NCI-H446 (cell line): ENCODE results near the gene GRID1.
"Not testable (repeated sequence)": the region's sequence is repeated elsewhere in the genome, so short reads cannot be mapped to it uniquely, and the experiment has no call there.

Source experiments
- DNase-seq, 2 experiments: peaks; one replicate each; lab custom pipeline; 2025; lab: John Stamatoyannopoulos, UW

Gene GRID1

DNA sequence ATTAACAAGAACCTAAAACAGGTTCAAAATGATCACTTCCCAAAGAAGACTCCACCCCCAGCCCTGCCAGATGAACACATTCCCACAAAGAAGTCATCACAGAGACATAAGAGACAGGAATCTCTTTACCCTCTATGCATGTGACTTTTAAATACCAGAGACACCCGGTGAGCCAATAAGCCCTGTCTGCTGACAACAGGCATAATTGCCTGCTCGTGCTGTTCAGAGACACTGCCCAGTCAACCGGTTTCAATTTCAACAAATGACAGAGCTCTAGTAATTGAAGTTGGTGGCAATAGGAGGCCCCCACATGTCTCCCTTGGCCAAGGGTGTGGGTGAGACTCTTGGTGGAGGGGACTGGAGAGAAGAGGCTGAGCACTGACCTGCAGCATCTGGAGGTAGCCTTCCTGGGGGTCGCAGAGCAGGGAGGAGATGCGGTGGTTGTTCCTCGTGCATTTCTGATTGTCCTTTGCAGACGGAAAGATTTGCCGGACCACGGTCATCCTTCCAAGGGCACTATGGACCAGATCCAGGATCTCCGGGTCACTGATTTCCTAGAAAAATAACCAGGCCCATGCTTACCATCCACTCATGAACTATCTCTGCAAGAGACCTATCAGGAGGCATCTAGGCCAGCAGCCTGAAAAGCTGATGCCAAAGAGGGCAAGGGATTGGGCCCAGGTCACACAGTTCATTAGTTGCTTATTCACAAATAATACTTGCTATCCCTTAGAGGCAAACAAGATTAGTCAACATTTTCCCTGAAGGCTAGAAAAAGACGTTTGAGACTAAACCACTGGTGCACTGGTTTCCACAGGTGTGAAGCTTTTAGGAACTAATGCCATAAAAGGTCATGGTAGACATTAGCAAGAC lies 497.7 kb downstream of the GRID1 start:
- DNase-seq: no peak

DNA sequence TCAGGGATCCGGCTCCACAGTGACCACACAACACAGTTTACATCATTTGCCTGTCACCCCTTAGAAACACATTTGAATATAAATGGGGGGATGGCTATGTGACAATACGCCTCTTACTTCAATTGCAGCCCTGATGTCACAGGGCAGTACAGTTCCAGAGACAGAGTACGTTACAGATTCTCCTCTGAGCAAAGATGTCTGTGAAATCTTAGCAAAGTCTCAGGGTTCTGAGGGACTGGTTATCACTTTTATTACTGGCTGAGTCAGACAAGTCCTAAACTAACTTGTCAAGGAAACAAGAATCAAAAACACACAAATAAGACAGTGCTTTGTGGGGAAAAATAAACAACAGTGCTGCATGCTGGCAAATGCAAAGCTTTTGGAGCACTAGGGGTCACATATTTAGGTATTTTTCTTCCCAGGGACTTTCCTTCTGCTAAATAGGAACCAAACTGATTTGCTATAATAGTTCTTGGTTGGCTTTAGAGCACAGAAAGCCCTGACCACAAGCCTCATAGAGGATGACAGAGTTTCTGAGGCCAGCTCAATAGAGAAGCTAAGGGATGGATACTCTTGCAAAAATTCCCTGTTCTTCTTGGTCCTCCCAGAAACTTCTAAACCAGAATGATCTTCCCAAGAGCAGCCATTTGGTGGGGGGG lies 501.6 kb downstream of the GRID1 start:
- DNase-seq: no peak

DNA sequence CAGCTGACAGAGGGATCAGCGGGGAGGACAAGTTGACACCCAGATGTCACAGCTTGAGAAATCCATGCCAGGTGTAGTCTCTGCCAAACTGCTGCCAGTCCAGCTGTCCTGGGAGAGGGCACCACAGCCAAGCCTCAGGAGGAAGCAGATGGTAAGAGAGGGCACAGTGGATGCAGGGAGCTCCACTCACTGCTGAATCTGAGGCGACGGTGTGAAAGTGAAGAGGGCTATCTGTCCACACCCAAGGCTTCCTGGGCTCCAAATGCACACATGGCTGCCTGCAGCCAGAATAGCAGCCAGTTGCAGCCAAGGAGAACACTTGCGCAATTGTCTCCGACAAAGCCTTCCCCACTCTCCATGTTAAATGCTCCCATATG lies 502.4 kb downstream of the GRID1 start:
- peak in 1 of 2 experiments; percentile 60 for DNase-seq

DNA sequence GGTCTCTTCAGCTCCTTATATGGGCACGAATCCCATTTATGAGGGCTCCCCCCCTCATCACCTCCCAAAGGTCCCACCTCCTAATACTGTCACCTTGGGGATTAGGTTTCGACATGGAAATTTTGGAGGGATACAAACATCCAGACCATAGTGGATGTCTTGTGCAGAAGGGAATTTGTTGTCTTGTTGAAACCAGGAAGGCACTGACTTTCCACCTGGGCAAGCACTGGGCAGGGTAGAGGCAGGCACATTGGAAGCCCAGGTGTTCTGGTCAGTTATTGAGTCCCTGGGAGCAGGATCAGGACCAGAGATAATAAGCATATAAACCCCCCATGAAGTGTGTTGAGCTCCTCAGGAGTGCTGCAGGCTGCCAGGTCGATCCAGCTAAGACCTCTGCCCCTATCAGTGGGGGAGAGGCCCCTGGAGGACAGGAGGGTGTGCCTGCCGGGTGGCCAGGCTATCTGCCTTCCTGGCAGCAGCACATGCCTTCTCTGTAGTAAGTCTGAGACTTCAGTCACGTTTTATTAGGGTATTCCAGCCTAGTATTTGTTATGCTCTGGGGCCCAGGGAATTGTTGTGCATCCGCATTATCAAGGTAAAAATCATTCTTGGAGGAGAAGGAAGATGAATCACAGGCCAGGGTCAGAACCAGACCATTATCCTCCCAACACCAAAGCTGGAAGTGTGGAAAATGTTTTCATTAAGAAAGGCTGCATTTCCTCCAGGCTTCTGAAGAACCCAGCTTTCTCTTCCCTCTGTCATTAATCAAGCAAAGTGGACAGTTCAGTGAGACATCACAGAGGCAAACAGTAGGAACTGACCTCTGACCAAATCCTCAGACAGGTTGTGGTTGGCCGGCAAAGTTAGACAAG lies 503.1 kb downstream of the GRID1 start:
- no peak for DNase-seq

DNA sequence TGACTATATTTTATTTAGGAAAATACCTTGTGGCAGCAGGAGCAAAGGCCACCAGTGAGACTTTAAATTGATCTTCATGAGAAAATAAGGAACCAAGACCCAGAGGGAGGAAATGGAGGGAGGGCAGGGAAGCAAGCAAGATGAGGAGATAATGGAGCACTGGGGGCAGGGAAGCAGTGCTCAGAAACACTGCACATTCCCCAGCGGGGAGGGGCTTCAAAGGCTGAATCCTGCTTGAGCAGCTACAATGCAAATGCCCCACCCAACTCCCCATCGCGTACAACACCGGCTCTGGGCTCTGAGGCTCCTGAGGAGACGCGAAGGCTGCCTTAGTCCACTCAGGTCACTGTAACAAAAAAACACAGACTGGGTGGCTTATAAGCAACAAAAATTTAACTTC lies 503.8 kb downstream of the GRID1 start:
- no peak for DNase-seq

DNA sequence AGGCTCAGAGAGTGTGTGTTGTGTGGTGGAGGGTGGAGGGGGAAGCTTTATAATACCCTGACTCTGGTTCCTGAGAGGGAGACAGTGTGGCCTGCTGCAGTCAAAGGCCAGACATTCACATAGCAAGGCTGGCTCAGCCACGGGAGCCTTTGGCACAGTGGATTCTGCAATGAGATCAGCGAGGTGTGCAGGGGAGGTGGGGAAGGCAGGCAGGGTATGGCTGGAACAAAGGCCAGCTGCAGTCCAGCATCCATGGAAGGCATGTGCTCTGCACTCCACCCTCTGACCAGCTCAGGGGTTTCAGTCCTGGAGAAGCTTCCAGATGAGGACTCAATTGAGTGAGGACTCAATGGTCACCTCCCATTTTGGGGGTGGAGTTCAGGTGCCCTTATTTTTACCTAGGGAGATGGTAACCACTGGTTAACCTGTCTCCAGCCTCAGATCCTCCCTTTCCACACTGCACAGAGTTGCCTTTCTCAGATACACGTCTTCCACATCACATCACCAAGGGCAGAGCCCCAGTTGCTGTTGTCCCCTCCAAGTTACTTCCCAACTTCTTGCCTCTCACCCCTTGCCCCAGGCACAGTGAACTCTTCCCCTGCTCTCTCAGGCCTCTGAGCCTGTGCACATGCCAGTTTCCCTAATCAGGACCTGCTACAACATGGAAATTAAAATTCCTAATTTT lies 504.9 kb downstream of the GRID1 start:
- DNase-seq: no peak

DNA sequence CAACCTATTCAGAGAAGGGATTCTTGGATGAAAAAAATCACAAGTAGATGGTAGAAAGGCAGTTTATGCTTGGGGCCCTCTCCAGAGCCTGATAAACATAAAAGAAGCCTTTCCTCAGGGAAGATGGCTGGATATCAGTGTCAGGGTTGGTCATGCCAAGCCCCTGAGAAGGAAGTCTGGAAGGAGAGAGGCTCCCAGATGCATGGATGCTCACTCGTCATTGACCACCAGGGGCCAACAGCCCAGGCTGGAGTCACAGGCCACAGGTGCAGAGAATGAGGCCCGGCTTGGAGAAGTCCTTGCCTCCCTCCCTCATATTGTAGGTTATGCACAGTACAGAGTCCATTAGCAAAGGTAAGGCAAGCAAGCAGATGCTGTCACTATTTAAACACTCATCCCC lies 506.7 kb downstream of the GRID1 start:
- DNase-seq: no peak

DNA sequence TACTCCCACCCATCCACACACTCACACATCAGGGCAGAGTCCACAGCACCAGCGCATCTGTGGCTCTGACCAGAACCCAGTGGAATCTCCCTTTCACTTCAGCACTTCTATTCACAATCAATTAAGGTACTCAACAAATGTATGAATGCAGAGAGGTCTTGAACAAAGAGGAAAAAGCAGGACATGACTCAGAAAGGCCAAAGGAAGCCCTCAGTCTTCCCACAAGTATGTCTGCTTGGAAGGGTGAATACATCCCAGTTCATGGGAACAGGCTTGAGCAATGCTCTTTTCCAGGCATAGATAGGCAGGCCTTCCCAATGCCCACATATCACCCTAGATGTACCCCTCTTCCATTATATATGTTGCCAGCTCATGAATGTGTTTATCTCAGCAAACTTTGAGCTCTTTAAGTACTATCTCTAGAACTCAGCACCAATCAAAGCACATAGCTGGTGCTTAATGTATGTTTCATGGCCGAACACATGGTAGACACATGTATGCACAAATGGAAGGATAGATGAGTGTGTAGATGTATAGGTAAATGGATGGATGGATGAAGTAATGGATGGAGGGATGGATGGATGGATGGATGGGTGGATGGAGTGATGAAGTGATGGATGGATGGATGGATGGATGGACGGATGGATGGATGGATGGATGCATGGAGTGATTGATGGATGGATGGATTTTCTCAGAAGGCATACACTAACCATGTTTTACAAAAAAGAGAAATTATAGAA lies 507.6 kb downstream of the GRID1 start:
- no peak for DNase-seq

DNA sequence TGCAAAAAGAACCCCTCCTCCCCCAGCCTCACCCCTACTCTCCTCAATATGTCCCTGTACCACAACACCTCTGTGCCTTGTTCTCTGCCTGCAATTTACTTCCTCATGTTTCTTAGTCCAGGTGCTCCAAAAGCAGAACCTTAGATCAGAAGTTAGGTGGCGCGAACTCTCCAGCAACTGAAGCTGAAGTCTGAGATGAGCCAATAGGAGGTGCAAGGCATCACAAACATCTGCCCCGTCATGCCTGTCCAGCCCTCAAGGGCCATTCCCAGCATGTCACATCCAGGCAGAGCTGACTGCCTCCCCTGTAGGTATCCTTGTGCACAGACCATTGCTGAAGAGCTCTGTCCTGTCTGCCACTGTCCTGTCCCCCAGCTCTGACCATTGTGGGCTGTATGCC lies 508.8 kb downstream of the GRID1 start:
- DNase-seq: no peak

DNA sequence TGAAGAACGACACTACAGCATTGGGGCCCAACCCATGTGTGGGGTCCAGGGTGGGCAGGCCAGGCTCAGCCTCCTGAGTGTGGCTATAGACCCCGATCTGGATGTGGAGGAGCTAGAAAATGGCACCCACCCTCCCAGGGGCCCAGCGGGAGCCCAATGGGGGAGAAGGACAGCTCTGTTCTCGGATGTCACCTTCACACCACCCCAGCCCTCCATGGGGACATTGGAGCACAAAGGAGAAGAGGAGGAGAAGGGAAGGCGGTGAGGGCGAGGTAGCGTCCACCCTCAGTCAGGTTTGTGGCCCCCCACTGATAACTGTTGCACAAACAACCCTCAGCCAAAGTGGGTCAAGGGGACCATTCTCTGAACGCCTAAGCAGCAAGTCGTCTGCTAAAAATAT lies 509.3 kb downstream of the GRID1 start:
- DNase-seq: no peak

DNA sequence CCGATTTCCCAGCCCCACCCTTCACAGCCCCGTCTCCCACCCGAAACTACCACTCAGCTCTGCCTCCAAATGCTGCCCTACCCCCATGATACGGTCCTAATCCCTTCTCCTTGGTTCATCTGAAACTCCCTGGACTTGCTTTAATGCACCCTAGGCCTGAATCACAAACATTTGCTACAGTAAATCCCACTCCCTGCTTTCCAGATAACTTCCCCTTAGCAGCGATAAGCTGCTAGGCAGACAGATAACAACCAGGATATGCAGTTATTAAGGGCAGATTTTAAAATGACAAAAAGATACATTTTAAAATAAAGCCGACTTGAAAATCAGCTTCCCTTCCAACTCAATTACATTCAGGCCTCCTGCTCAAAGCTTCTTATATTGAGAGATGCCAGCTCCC lies 514.7 kb downstream of the GRID1 start:
- no peak for DNase-seq

DNA sequence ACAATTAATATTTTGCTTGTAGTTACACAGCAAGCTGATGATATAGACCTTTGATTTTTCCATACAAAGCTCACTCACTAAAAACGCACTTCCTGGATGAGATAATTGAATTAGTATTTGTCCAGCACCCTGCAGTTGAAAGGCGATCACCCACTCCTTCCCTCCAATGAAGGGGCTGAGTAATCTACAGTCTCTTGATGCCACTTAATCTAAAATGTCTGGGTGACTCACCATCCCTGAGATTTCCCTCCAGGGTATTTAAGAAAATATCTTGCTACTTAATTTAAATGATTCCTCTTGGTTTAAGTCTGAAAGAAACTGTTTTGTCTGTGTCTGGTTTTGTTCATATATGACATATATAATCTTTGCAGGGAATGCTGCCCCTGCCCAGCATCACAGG lies 515.3 kb downstream of the GRID1 start:
- no peak for DNase-seq

DNA sequence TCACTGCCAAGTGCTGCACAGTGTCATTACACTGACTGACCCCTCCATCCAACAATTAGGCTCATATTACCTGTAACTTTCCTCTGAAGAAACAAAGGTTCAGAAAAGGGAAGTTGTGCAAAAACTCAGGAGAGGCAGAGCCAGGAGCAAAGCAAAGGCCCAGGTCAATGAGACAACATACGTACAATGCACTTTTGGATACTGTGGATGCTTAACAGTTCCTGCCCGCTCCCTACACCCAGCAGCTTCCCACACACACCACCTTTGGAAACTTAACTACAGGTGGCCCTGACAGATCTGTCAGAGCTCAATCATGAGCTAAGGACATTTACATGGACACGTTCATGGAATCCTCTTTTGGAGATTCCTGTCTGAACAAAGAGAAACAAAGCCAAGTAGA lies 515.9 kb downstream of the GRID1 start:
- no peak for DNase-seq

DNA sequence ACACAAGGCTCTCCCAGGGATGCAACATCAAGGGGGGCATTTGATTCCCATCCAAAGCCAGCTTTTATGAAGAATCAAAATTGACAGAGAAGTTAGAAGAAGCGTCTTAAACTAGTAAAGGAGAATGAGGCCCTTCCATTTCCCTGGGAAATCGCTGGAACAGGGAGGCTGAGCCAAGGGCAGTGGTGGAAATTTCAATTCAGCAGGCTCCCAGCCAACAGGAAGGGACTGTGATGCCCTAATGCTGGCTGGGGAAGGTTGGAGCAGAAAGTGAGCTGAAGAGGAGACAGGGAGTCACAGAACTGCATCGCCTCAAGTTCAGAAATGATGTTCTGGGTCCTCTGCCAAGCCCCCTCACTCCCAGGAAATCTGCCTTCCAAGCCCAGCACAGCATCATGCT lies 517.3 kb downstream of the GRID1 start:
- no peak for DNase-seq

DNA sequence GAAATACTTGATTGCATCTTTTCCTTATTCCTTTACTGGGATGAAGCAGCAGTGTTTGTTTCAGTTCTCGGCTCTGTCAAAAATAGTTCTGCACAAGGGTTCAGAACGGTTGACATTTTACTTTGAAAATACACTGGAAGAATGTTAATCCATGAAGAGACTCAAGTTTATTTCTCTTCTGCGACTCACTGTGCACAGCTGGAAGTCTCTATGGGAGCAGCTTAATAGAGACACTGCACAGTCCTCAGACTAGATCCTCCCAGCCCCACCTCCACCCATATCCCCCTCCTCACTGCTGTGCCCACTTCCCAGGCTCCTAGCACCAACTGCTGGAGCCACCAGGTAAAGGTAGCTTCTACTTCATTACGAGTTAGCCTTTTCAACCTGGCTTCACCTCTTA lies 517.8 kb downstream of the GRID1 start:
- DNase-seq: no peak

DNA sequence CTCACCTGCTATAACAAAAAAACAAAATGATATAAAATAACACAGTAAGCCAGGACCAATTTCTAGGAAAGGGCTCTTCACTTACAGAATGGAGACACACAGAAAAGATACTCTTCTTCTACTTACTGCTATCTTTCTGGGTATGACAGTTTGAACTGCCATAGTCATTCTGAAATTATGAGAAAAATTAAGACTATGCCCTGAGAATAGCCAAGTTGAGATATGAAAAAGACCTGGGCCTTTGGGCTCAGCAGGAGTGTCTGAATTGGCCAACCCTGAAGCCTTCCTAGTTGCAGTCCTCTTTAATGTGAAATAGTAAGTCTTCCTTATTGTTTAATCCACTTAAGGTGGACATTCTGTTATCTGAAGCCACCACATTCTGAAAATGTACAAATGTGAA lies 519.5 kb downstream of the GRID1 start:
- no peak for DNase-seq

DNA sequence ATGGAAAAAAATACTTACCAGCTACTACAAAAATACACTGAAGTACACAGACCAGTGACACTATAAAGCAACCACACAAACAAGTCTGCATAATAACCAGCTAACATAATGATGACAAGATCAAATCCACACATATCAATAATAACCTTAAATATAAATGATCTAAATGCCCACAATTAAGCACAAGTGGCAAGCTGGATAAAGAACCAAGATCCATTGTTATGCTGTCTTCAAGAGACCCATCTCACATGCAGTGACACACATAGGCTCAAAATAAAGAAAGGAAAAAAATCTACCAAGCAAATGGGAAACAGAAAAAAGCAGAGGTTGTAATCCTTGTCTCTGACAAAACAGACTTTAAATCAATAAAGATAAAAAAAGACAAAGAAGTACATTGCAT lies 527.9 kb downstream of the GRID1 start:
- not testable (repeated sequence) for DNase-seq

DNA sequence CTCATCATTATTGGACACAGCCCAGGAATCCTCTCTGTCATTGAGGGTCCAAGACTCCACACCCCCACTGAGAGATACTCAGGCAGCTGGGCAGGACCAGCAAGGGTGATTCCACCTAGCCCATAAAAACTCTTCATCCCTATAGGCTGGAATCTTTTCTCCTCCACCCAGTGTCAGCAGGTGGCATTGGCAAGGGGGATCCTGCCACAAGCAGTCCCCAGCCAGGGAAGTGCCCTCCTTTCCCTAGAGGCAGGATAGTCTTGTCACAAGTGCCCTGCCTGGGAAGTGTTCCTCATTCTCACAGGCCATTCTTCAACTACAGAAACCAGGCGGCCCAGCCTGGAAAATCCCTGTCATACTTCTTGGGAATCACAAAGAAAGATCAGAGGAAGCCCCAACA lies 533.6 kb downstream of the GRID1 start:
- no peak for DNase-seq

DNA sequence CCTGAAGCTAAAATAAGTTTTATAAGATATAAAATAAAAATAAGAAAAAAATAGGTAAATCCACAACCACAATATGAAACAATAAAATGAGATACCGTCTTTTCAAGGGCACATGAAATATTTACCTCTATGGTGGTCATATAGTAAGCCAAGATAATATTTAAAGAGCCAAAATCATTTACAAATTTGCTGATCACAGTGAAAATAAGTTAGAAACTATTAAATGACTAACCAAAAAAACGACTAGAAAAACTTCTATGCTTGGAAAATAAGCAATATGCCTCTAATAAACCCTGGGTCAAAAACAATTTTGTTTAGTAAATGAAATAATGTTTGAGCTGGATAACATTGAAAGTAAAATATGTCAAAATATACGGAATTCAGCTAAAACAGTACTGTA lies 535.2 kb downstream of the GRID1 start:
- DNase-seq: no peak

DNA sequence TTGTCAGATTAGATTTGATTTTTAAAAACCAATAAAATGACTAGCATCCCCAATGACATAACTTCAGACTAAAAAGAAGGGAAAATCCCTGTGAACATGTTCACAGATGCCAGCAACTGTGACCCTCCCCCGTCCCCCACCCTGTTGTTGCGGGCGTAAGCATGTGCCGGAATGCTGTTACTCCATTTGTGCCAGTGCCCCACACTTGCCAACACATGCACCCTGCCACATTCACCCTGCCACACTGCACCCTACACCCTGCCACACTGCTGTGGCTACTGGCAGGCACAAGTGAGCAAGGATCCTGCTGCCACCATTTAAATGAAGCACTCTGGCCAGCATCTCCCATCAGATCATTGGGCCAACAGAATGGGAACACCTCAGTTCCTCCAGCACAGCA lies 540.2 kb downstream of the GRID1 start:
- DNase-seq: no peak

DNA sequence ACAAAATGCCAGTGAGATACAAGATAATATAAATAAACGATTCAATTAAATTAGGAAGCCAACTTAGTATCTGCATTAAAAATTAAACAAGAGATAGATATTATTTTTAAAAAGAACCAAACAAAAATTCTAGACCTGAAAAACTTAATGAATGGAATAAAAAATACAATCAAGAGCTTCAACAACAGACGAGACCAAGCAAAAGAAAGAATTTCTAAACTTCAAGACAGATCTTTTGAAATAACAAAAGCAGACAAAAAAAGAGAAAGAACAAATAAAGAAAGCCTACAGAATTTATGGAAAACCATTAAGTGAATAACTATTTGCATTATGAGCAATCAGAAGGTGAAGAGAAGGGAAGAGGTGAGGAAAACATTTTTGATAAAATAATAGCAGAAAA lies 555.2 kb downstream of the GRID1 start:
- DNase-seq: no peak
